GM21576 (cell line): ENCODE measurements around the gene RNF186.

Experiments
- ATAC-seq: cut with Tn5 transposase; IDR thresholded peaks from one replicate; pipeline ENCODE4 v1.9.1; 2021; ENCODE audit warnings: mild to moderate bottlenecking, moderate library complexity; ENCODE audit not compliant: unreplicated experiment

The RNF186 gene

DNA sequence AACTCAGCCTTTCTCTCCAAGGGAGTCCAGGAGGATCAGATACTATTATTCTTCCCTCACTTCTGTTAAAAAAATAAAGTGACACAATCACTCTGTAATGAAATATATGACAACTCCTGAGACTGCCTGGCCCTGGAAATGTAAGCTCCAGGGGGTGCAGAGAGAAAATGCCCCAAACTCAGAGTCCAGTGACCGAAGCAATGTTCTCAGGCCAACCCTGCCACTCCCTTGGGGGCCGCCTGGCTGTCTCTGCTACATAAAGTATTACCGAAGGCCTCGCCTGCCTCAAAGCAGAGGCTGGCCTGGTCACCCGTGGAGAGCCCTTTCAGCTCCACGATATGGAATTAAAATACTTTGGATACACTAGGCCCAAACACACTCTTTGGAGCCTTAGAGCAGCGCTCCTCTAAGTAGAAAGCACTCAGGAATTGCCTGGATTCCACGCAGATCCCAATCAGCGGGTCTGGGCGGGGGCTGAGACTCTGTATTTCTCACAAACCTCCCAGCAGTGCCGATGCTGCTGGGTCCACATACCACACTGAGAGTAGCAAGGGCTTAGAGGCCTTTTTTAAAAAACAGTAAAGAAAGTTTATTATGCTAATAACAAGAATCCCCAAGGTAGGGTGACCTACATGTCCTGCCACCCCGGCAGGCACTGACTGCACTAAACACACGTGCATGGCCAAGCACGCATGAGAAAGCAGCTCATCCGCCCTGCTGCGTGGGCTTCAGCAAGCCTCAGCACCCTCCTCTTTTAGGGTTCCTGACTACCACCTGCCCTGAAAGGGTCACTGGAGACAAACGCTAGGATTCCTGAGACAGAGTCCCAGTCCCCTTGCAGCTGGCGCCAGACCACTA, 46.5 kb downstream of the RNF186 start:
- no peak for ATAC-seq

DNA sequence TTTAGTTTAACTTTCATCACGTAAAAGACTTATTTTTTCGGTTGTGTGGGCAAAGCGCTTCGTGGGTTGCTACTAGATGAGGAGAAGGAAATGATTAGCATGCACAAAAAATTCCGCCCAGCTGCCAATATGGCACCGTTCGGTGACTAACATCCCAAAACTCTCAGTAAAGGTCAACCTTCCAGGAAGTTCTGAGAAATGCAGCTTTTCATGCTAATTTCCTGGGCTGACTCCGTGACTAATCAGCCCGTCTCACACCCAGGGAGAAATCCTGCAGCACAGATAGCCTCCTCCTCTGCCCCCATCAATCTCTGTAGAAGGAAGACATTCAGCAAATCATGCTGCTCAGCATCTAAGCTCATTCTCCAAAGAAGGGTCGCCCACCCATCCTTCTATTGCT, 49.5 kb downstream of the RNF186 start:
- ATAC-seq = no peak

DNA sequence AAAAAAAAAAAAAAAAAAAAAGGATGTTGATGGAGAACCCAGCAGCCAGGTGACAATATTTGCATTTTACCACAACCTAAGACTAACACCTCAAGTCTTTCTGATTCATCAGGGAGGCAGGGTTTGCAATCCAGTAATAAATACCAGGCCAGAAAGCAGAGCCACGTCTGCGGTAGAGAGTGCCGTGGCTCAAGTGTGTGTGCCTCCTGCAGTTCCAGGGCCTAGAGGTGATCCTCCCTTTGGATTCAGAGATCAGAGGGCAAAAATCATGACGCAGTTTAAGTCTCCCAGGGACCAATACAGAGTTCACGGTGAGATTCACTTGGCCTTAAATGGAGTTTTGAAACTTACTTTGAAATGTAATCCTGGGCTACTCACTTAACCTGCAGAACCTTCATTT, 50.2 kb downstream of the RNF186 start:
- no peak for ATAC-seq
